ENCODE results near the gene DARS1.

DNA sequence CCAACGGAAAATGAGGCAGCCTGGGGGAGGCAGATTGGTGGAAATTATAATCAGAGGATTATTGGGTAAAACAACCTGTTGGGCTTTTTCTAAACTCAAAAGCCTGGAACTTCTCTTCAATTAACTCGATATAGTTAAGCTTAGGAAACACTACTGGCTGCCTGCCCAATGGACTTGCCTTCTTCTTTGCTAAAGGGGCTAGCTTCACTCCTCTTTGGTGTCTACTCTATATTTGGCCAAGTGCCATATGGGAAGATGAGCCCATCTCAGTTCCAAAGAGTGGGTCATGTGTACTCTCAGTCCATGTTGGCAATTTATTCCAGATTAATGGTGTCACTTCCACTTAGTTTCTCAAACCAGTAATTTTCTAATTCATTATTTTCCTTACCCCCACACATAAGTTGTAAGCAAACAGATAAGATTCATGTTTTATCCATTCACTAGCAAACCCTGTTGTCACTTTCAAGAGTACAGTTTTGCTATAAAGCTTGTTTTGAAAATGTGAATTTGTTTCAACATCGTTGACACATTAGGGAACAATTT is 34.3 kb downstream of the DARS1 start:
- TF ChIP-seq, protein P1, sequence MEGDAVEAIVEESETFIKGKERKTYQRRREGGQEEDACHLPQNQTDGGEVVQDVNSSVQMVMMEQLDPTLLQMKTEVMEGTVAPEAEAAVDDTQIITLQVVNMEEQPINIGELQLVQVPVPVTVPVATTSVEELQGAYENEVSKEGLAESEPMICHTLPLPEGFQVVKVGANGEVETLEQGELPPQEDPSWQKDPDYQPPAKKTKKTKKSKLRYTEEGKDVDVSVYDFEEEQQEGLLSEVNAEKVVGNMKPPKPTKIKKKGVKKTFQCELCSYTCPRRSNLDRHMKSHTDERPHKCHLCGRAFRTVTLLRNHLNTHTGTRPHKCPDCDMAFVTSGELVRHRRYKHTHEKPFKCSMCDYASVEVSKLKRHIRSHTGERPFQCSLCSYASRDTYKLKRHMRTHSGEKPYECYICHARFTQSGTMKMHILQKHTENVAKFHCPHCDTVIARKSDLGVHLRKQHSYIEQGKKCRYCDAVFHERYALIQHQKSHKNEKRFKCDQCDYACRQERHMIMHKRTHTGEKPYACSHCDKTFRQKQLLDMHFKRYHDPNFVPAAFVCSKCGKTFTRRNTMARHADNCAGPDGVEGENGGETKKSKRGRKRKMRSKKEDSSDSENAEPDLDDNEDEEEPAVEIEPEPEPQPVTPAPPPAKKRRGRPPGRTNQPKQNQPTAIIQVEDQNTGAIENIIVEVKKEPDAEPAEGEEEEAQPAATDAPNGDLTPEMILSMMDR (IDR thresholded peaks at IDR 0.05; ENCODE audit: insufficient read depth, low read length, poor library complexity, severe bottlenecking), result no peak
- TF ChIP-seq EZH2phosphoT487 (conservative IDR thresholded peaks at IDR 0.05; ENCODE audit: low read length), result no peak

Measured in SU-DHL-6 (cell line).